Rectal smooth muscle tissue (tissue), 1 donor: ENCODE data around the gene SAMD7.

ENCODE experiments used
- H3K27ac ChIP-seq: one replicate; pipeline ENCODE4 v1.7.0; 2013; ENCODE audit warnings: low read depth, low read length, inconsistent platforms
- H3K27me3 ChIP-seq: one replicate; pipeline ENCODE4 v1.7.0; 2013; ENCODE audit warnings: low read length; ENCODE audit not compliant: control insufficient read depth, insufficient read depth
- H3K36me3 ChIP-seq: one replicate; pipeline ENCODE4 v1.7.0; 2013; ENCODE audit warnings: low read length; ENCODE audit not compliant: control insufficient read depth, insufficient read depth
- H3K4me1 ChIP-seq: one replicate; pipeline ENCODE4 v1.7.0; 2013; ENCODE audit warnings: low read length; ENCODE audit not compliant: control insufficient read depth, insufficient read depth
- H3K4me3 ChIP-seq: one replicate; pipeline ENCODE4 v1.7.0; 2013; ENCODE audit warnings: low read length
- H3K9ac ChIP-seq: one replicate; pipeline ENCODE4 v1.7.0; 2013; ENCODE audit warnings: low read length

SAMD7 gene

GRCh38 chr3:169971522-169971921 is 60.1 kb downstream of the SAMD7 start:
- peaks cover 4% of the 10 kb centered on the region for H3K4me1 ChIP-seq
- no peak overlapping the region for H3K4me3 ChIP-seq
- peaks cover 4% of the 10 kb centered on the region for H3K36me3 ChIP-seq
- H3K27ac ChIP-seq, result no peak overlapping the region
- no peaks in the 10 kb centered on the region for H3K27me3 ChIP-seq
- no peak overlapping the region for H3K9ac ChIP-seq

GRCh38 chr3:169980055-169980454 is 68.7 kb downstream of the SAMD7 start:
- Histone ChIP-seq H3K4me1 (no peaks in the 10 kb centered on the region), H3K27ac (no peak overlapping the region), H3K36me3 (peaks cover 29% of the 10 kb centered on the region), H3K9ac (no peak overlapping the region), H3K27me3 (no peaks in the 10 kb centered on the region), H3K4me3 (no peak overlapping the region)

GRCh38 chr3:169984292-169984691 is 72.9 kb downstream of the SAMD7 start:
- H3K9ac ChIP-seq, result no peak overlapping the region
- peaks cover 27% of the 10 kb centered on the region for H3K36me3 ChIP-seq
- H3K4me3 ChIP-seq, result no peak overlapping the region
- no peak overlapping the region for H3K27ac ChIP-seq
- H3K4me1 ChIP-seq, result no peaks in the 10 kb centered on the region
- no peaks in the 10 kb centered on the region for H3K27me3 ChIP-seq
